ENCODE results near the gene AEN. TPM values are rescaled to one million over a fixed set of nuclear protein-coding genes. Genes with fewer than 3 reads are reported as not detected.

Gene AEN
- total RNA-seq, 6 experiments from 2014 or later = 4.5 to 18.7 (median 7.3) TPM

- intact Hi-C loops (cut with DNase I) = no loop called here
- Histone ChIP-seq H3K4me3 (no peak overlapping the region), H3K36me3 (no peaks in the 10 kb centered on the region), H3K27ac (no peak overlapping the region), H3K27me3 (no peaks in the 10 kb centered on the region), H3K9me3 (no peaks in the 10 kb centered on the region), H3K4me1 (no peaks in the 10 kb centered on the region)
- no peak for TF ChIP-seq POLR2A (IDR thresholded peaks at IDR 0.05)
- ATAC-seq = no peak
- 40% methylated on average over 3 of the region's 4 CpGs for WGBS (ENCODE audit: insufficient coverage, low coverage, low lambda C conversion rate, missing lambda C conversion rate)
- DNase-seq = no peak
Measured at GRCh38 chr15:88580532-88580931, 40.6 kb upstream of the AEN start.

GRCh38 chr15:88586401-88587162 is 34.6 kb upstream of the AEN start:
- WGBS (ENCODE audit: insufficient coverage, low coverage, low lambda C conversion rate, missing lambda C conversion rate) = 59% methylated on average over 4 of the region's 4 CpGs
- Histone ChIP-seq H3K36me3 (no peaks in the 10 kb centered on the region), H3K27me3 (no peaks in the 10 kb centered on the region), H3K27ac (no peak overlapping the region), H3K4me3 (no peak overlapping the region), H3K9me3 (no peaks in the 10 kb centered on the region), H3K4me1 (no peaks in the 10 kb centered on the region)
- TF ChIP-seq POLR2A (IDR thresholded peaks at IDR 0.05) = no peak
- no peak for ATAC-seq
- no peak for DNase-seq
- intact Hi-C loops (cut with DNase I) = no loop called here

GRCh38 chr15:88590759-88591158 is 30.4 kb upstream of the AEN start:
- Histone ChIP-seq H3K27me3 (no peaks in the 10 kb centered on the region), H3K27ac (no peak overlapping the region), H3K4me3 (no peak overlapping the region), H3K4me1 (no peaks in the 10 kb centered on the region), H3K9me3 (no peaks in the 10 kb centered on the region), H3K36me3 (no peaks in the 10 kb centered on the region)
- WGBS (ENCODE audit: insufficient coverage, low coverage, low lambda C conversion rate, missing lambda C conversion rate) = 70% methylated on average over 6 of the region's 6 CpGs
- ATAC-seq (no peak), DNase-seq (no peak)
- intact Hi-C loops (cut with DNase I) = no loop called here
- TF ChIP-seq CTCF (IDR thresholded peaks at IDR 0.05) = no peak
- TF ChIP-seq POLR2A (IDR thresholded peaks at IDR 0.05) = no peak

GRCh38 chr15:88591384-88591783 is 29.8 kb upstream of the AEN start:
- H3K4me1 ChIP-seq = no peaks in the 10 kb centered on the region
- no peak for DNase-seq
- no peaks in the 10 kb centered on the region for H3K36me3 ChIP-seq
- no peaks in the 10 kb centered on the region for H3K27me3 ChIP-seq
- no peak overlapping the region for H3K27ac ChIP-seq
- no peak for ATAC-seq
- no peak overlapping the region for H3K4me3 ChIP-seq
- intact Hi-C loops (cut with DNase I) = no loop called here
- TF ChIP-seq POLR2A (IDR thresholded peaks at IDR 0.05) (no peak), CTCF (IDR thresholded peaks at IDR 0.05) (no peak)
- H3K9me3 ChIP-seq = no peaks in the 10 kb centered on the region

GRCh38 chr15:88603885-88604284 is 17.3 kb upstream of the AEN start:
- TF ChIP-seq CTCF (IDR thresholded peaks at IDR 0.05) (no peak), POLR2A (IDR thresholded peaks at IDR 0.05) (no peak)
- H3K4me3 ChIP-seq = no peak overlapping the region
- H3K36me3 ChIP-seq = no peaks in the 10 kb centered on the region
- intact Hi-C loops (cut with DNase I) = no loop called here
- no peak overlapping the region for H3K27ac ChIP-seq
- no peak for DNase-seq
- H3K9me3 ChIP-seq = no peaks in the 10 kb centered on the region
- H3K4me1 ChIP-seq = no peaks in the 10 kb centered on the region
- peaks cover 0 to 27% of the 10 kb centered on the region in 2 donors for H3K27me3 ChIP-seq
- WGBS (ENCODE audit: insufficient coverage, low coverage, low lambda C conversion rate, missing lambda C conversion rate) = 19% methylated on average over 4 of the region's 14 CpGs
- ATAC-seq = no peak

Data from right lobe of liver (tissue), 6 donors.